Stimulated activated naive B cell treated with anti-CD40 and anti-IgM and Interleukin-4, amounts not matched to agents 10 μg/mL and 1 μg/mL and 100 μg/mL, for 72 hours (primary cell): Measurements from ENCODE around the gene RPL10.

ENCODE experiments used
- ATAC-seq, 2 donors: fragments of 150-1000 bp; cut with Tn5 transposase; replicated peaks; 2 replicates each; pipeline ENCODE4 v1.10.0; 2021; ENCODE audit warnings: moderate library complexity in 1 of 2
- DNase-seq: peaks from one replicate; pipeline ENCODE4 v3.0.0; 2021
- H3K27ac Mint-ChIP-seq: one replicate; pipeline ENCODE4 v1.8.0; 2022; ENCODE audit warnings: mild to moderate bottlenecking, mixed read lengths
- H3K27me3 Mint-ChIP-seq, 2 donors: one replicate each; pipeline ENCODE4 v1.8.0; 2022; ENCODE audit warnings: mixed read lengths in 2 of 2
- H3K36me3 Mint-ChIP-seq, 2 donors: one replicate each; pipeline ENCODE4 v1.8.0; 2022; ENCODE audit warnings: mixed read lengths in 2 of 2, mild to moderate bottlenecking in 1 of 2
- H3K4me1 Mint-ChIP-seq, 2 donors: one replicate each; pipeline ENCODE4 v1.8.0; 2022; ENCODE audit warnings: mixed read lengths in 2 of 2, mild to moderate bottlenecking in 1 of 2
- H3K4me3 Mint-ChIP-seq, 2 donors: one replicate each; pipeline ENCODE4 v1.8.0; 2022; ENCODE audit warnings: mild to moderate bottlenecking in 2 of 2, mixed read lengths in 2 of 2, moderate library complexity in 1 of 2
- H3K9me3 Mint-ChIP-seq, 2 donors: one replicate each; pipeline ENCODE4 v1.8.0; 2022; ENCODE audit warnings: mixed read lengths in 2 of 2, mild to moderate bottlenecking in 1 of 2

RPL10 gene

DNA sequence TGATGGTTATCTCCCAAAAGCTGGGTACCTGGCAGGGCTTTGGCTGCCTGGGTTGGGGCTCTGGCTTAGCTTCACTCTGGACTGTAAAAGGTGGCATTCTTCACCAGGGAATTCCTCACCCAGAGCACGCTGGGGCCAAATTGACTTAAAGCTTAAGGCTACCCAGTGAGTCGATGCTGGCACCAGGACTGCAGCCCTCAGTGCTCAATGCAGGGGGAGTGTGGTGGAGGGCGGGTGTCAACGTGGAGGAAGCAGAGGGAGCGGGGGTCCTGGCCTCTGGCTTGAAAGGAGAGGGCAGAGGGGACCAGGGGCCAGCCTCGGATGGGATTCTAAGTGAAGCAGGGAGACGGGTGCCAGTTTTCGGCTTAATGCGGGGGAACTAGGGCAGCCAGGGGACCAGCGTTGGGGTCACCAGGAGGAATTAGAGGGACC lies 45.3 kb downstream of the RPL10 start:
- Mint-ChIP-seq H3K36me3 (peaks cover 11 to 35% of the 10 kb centered on the region in 2 donors), H3K27ac (peak overlapping the region; percentile 86), H3K4me3 (peak overlapping the region; percentile 80 to 81), H3K9me3 (no peaks in the 10 kb centered on the region), H3K4me1 (peaks cover 16 to 23% of the 10 kb centered on the region in 2 donors), H3K27me3 (no peaks in the 10 kb centered on the region)
- DNase-seq (no peak), ATAC-seq (peak; percentile 4 to 24)

DNA sequence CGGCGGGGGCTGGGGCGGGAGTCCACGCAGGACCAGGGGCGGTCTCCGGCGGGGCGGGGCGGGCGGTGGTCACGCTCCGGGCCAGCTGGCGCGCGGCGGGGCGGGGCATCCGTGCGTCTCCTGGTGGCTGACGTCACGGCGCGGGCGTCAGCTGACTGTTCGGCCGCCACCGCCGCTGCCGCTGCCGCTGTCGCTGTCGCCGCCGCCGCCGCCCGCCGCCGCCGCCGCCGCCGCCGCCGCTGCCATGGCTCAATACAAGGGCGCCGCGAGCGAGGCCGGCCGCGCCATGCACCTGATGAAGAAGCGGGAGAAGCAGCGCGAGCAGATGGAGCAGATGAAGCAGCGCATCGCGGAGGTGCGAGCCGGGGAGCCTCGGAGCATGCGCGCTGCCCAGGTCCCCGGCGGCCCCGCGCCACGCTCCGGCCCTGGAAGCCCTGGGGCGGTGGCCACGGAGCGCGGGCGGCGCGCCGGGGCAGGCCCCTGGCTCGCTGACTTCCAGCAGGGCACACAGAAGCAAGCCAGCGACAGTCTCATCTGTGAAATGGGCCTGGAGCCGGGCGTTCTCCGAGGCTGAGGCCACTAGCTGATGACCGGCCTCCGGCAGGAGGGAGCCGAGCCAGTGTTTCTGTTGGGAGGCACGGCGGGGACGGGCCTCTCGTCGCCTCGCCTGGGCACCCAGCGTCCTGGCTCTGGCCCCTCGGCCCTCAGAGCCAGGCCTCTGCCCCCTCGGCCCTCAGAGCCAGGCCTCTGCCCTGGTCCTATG lies 46.0 kb downstream of the RPL10 start, which contains the start of gene FAM50A:
Gene FAM50A, plus strand, starts transcription at position 150 of the 763 bp plus-strand sequence. Its CDS starts 95 bp downstream, at position 245.
- Mint-ChIP-seq H3K4me1 (peaks cover 16 to 23% of the 10 kb centered on the region in 2 donors), H3K27me3 (no peaks in the 10 kb centered on the region), H3K4me3 (peak within 1 kb of the TSS; percentile 81 to 83), H3K9me3 (no peaks in the 10 kb centered on the region), H3K36me3 (peaks cover 12 to 34% of the 10 kb centered on the region in 2 donors), H3K27ac (peak within 1 kb of the TSS; percentile 88)
- ATAC-seq (peak; percentile 88 to 96), DNase-seq (peak; percentile 57)

- Mint-ChIP-seq H3K36me3 (peaks cover 13 to 34% of the 10 kb centered on the region in 2 donors), H3K4me1 (peaks cover 16 to 23% of the 10 kb centered on the region in 2 donors), H3K4me3 (peak overlapping the region; percentile 77 to 83), H3K9me3 (no peaks in the 10 kb centered on the region), H3K27ac (peak overlapping the region; percentile 25), H3K27me3 (no peaks in the 10 kb centered on the region)
- no peak for ATAC-seq
- no peak for DNase-seq
These were observed 46.6 kb downstream of the RPL10 start for GRCh38 chrX:154444755-154445246.

- H3K27me3 Mint-ChIP-seq: no peaks in the 10 kb centered on the region
- H3K4me1 Mint-ChIP-seq: peaks cover 15 to 23% of the 10 kb centered on the region in 2 donors
- H3K27ac Mint-ChIP-seq: peak overlapping the region; percentile 80
- ATAC-seq: no peak
- DNase-seq: no peak
- peaks cover 17 to 26% of the 10 kb centered on the region in 2 donors for H3K36me3 Mint-ChIP-seq
- no peaks in the 10 kb centered on the region for H3K9me3 Mint-ChIP-seq
- peak overlapping the region; percentile 44 to 47 for H3K4me3 Mint-ChIP-seq
These were observed 47.6 kb downstream of the RPL10 start for GRCh38 chrX:154445776-154446175.

GRCh38 chrX:154446430-154446829 lies 48.3 kb downstream of the RPL10 start:
- Mint-ChIP-seq H3K4me3 (peak overlapping the region in 1 of 2 donors; percentile 47), H3K27me3 (no peaks in the 10 kb centered on the region), H3K4me1 (peaks cover 15 to 23% of the 10 kb centered on the region in 2 donors), H3K27ac (peak overlapping the region; percentile 20), H3K36me3 (peaks cover 17 to 22% of the 10 kb centered on the region in 2 donors), H3K9me3 (no peaks in the 10 kb centered on the region)
- no peak for DNase-seq
- no peak for ATAC-seq

DNA sequence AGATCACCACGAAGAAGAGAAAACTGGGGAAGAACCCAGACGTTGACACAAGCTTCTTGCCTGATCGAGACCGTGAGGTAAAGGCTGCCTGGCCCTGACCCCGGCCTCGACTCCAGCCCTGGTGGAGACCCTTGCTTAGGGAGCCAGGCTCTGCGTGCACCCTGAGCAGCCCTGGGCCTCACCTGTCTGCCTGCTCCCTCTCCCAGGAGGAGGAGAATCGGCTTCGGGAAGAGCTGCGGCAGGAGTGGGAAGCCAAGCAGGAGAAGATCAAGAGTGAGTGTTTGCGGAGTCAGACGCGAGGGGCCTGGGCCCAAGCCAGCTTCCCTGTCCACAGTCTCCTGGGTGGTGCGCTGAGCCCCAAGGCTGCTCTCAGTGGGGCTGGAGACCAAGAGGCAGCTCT lies 50.3 kb downstream of the RPL10 start:
- H3K9me3 Mint-ChIP-seq: no peaks in the 10 kb centered on the region
- ATAC-seq (no peak), DNase-seq (no peak)
- peaks cover 14 to 18% of the 10 kb centered on the region in 2 donors for H3K4me1 Mint-ChIP-seq
- H3K27ac Mint-ChIP-seq: no peak overlapping the region
- H3K4me3 Mint-ChIP-seq: no peak overlapping the region
- peaks cover 19 to 20% of the 10 kb centered on the region in 2 donors for H3K36me3 Mint-ChIP-seq
- no peaks in the 10 kb centered on the region for H3K27me3 Mint-ChIP-seq

GRCh38 chrX:154449618-154450017 lies 51.4 kb downstream of the RPL10 start:
- peaks cover 0 to 4% of the 10 kb centered on the region in 2 donors for H3K9me3 Mint-ChIP-seq

DNA sequence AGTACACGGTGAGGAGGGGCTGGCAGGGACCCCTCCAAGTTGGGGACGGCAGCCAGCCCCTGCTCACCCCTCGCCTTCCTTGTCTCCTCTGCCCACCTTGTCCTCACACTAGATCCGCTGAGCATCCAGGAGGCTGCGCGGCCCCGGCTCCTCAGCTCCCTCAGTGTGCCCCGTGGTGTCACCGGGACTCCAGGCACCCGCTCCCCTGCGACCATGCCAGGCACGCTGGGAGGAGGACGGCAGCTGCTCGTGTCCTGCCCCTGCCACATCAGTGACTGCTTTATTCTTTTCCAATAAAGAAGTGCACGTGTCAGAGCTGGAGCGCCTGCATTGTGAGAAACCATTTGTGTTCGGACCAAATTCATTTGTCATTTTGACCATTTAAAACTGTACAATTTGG lies 52.1 kb downstream of the RPL10 start:
- Mint-ChIP-seq H3K27ac (no peak overlapping the region), H3K4me3 (no peak overlapping the region), H3K4me1 (peaks cover 12 to 15% of the 10 kb centered on the region in 2 donors), H3K9me3 (peaks cover 0 to 5% of the 10 kb centered on the region in 2 donors), H3K36me3 (peaks cover 25 to 26% of the 10 kb centered on the region in 2 donors), H3K27me3 (no peaks in the 10 kb centered on the region)
- no peak for ATAC-seq
- no peak for DNase-seq

More at GRCh38 chrX:154449618-154450017, 51.4 kb downstream of the RPL10 start:
- H3K4me3 Mint-ChIP-seq: no peak overlapping the region
- no peaks in the 10 kb centered on the region for H3K27me3 Mint-ChIP-seq
- DNase-seq (no peak), ATAC-seq (no peak)
- no peak overlapping the region for H3K27ac Mint-ChIP-seq
- peaks cover 12 to 15% of the 10 kb centered on the region in 2 donors for H3K4me1 Mint-ChIP-seq
- peaks cover 23 to 24% of the 10 kb centered on the region in 2 donors for H3K36me3 Mint-ChIP-seq
